ENCODE results near the gene PARP12.

The PARP12 gene

DNA sequence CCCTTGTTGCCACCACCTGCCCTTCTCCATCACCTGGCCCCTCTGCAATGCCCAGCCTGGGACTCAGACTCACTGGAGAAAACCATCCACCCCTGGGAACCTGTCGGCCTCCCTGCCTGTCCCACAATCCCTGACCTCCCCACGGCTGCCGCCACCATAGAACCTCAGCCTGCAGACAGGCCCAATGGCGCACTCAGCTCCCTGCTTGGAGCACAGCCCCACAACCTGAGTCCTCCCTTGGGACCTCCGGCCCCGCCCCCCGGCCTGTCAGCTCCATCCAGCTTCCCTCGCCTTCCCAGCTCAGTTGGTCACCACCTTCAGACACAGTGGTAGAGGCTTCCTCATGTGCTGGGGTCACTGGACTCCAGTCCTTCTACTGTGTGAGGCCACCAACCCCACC, 41.1 kb downstream of the PARP12 start:
- no peaks in the 10 kb centered on the region for H3K9me3 ChIP-seq (ENCODE audit: insufficient read depth, low read length)
- H3K36me3 ChIP-seq (ENCODE audit: insufficient read depth, insufficient read length, low read length), result peaks cover 2% of the 10 kb centered on the region
- no peaks in the 10 kb centered on the region for H3K27me3 ChIP-seq (ENCODE audit: insufficient read depth, insufficient read length)
- no peaks in the 10 kb centered on the region for H3K4me1 ChIP-seq (ENCODE audit: insufficient read depth, insufficient read length)
- no peak overlapping the region for H3K4me3 ChIP-seq (ENCODE audit: insufficient read length, low read depth)
- TF ChIP-seq YY1 (IDR thresholded peaks at IDR 0.05; ENCODE audit: insufficient read depth, insufficient read length), result no peak
- no peak for TF ChIP-seq SUZ12 (IDR thresholded peaks at IDR 0.05; ENCODE audit: extremely low read depth, insufficient read depth, insufficient read length)
- TF ChIP-seq ZNF274 (IDR thresholded peaks at IDR 0.05; ENCODE audit: low read depth, low read length), result no peak
- no peak overlapping the region for H3K9ac ChIP-seq (ENCODE audit: insufficient read length, low read depth)
- no peak for DNase-seq (ENCODE audit: low read depth, low spot score)

DNA sequence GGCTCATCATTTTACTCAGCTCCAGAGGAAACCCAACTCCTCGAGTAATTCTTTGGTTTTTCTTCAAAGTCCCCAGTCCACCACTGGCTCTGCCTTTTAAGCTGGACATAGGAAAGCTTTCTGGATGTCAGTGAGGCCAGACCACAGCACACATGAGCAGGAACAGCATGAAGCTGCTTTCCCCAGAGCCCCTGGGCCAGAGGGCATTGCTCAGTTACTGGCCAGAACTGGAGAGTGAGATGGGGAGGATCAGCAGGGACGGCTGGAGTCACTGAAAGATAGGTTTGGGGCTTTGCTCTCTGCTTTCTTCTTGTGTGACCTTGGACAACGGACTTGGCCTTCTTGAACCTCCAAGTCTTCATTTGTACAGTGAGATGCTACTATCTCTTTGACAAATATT, 43.1 kb downstream of the PARP12 start:
- no peak overlapping the region for H3K4me3 ChIP-seq (ENCODE audit: insufficient read length, low read depth)

DNA sequence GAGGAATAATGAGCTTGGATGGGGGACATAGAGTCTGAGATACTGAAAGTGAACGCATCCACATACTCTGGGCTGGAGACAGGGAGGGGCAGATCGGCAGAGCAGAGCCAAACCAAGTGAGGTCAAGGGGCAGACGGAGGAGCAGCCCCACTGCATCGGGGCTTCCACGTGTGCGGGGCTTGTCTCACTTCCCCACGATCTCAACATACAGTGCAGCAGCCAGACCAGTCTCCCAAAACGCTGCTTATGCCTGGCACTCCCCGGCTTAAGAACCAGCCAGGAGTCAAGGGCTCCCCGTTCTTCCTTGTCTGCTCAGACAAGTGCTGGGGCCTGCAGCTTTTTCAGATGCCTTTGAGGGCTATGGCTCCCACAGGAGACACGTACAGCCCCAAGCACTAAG, 43.6 kb downstream of the PARP12 start:
- Histone ChIP-seq H3K27me3 (ENCODE audit: insufficient read depth, insufficient read length) (no peaks in the 10 kb centered on the region), H3K9me3 (ENCODE audit: insufficient read depth, low read length) (no peaks in the 10 kb centered on the region), H3K4me1 (ENCODE audit: insufficient read depth, insufficient read length) (no peaks in the 10 kb centered on the region), H3K36me3 (ENCODE audit: insufficient read depth, insufficient read length, low read length) (peaks cover 2% of the 10 kb centered on the region), H3K9ac (ENCODE audit: insufficient read length, low read depth) (no peak overlapping the region), H3K4me3 (ENCODE audit: insufficient read length, low read depth) (no peak overlapping the region)
- no peak for DNase-seq (ENCODE audit: low read depth, low spot score)
- TF ChIP-seq YY1 (IDR thresholded peaks at IDR 0.05; ENCODE audit: insufficient read depth, insufficient read length) (no peak), SUZ12 (IDR thresholded peaks at IDR 0.05; ENCODE audit: extremely low read depth, insufficient read depth, insufficient read length) (no peak), ZNF274 (IDR thresholded peaks at IDR 0.05; ENCODE audit: low read depth, low read length) (no peak)

More for the DNA sequence above, 43.1 kb downstream of the PARP12 start:
- Histone ChIP-seq H3K9me3 (ENCODE audit: insufficient read depth, low read length) (no peaks in the 10 kb centered on the region), H3K36me3 (ENCODE audit: insufficient read depth, insufficient read length, low read length) (peaks cover 2% of the 10 kb centered on the region), H3K9ac (ENCODE audit: insufficient read length, low read depth) (no peak overlapping the region), H3K4me1 (ENCODE audit: insufficient read depth, insufficient read length) (no peaks in the 10 kb centered on the region), H3K27me3 (ENCODE audit: insufficient read depth, insufficient read length) (no peaks in the 10 kb centered on the region)
- no peak for DNase-seq (ENCODE audit: low read depth, low spot score)
- TF ChIP-seq YY1 (IDR thresholded peaks at IDR 0.05; ENCODE audit: insufficient read depth, insufficient read length) (no peak), SUZ12 (IDR thresholded peaks at IDR 0.05; ENCODE audit: extremely low read depth, insufficient read depth, insufficient read length) (no peak), ZNF274 (IDR thresholded peaks at IDR 0.05; ENCODE audit: low read depth, low read length) (no peak)

DNA sequence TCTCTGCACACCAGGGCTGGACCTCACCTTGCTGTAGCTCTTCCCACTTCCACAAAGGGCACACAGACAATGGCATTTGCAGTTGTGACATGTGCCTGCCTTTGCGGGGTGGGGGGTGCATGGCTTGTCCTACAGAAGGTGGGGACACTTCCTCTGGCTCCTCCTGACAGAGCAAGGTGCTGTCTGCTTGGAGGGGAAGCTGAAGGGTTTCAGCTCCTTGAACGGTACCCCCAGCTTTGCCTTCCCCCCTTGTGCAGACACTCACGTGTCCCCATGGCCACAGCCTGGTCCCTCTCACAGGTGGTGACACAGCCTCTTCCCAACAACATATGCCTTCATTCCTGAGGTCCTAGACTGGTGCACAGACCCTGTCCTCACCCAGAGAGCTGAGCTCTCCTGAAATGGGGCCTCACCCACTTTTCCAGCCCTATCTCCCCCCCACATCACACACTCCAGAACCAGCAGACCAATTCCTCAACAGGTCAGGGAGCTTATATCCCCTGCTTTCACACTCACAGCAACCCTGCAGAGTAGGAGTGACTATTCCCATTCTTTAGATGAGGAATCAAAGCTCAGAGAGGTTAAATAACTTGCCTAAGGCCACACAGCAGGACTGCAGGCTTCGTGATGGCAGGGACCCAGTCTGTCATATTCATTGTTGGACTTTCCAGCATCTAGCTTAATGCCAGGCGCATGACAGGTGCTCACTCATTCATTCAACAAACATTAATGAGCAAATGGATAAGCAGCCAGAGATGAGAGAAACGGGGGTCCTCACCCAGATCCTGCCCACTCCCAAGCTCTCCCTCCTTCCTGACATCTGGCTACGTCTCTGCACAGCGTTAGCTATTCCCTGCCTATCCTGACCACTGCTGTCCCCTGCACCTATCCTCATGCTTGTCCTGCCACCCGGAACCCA, 44.4 kb downstream of the PARP12 start:
- Histone ChIP-seq H3K4me3 (ENCODE audit: insufficient read length, low read depth) (no peak overlapping the region), H3K9ac (ENCODE audit: insufficient read length, low read depth) (no peak overlapping the region), H3K4me1 (ENCODE audit: insufficient read depth, insufficient read length) (no peaks in the 10 kb centered on the region), H3K36me3 (ENCODE audit: insufficient read depth, insufficient read length, low read length) (peaks cover 2% of the 10 kb centered on the region), H3K27me3 (ENCODE audit: insufficient read depth, insufficient read length) (no peaks in the 10 kb centered on the region), H3K9me3 (ENCODE audit: insufficient read depth, low read length) (no peaks in the 10 kb centered on the region)
- DNase-seq (ENCODE audit: low read depth, low spot score), result no peak
- TF ChIP-seq YY1 (IDR thresholded peaks at IDR 0.05; ENCODE audit: insufficient read depth, insufficient read length), result no peak
- TF ChIP-seq SUZ12 (IDR thresholded peaks at IDR 0.05; ENCODE audit: extremely low read depth, insufficient read depth, insufficient read length), result no peak
- TF ChIP-seq ZNF274 (IDR thresholded peaks at IDR 0.05; ENCODE audit: low read depth, low read length), result no peak

DNA sequence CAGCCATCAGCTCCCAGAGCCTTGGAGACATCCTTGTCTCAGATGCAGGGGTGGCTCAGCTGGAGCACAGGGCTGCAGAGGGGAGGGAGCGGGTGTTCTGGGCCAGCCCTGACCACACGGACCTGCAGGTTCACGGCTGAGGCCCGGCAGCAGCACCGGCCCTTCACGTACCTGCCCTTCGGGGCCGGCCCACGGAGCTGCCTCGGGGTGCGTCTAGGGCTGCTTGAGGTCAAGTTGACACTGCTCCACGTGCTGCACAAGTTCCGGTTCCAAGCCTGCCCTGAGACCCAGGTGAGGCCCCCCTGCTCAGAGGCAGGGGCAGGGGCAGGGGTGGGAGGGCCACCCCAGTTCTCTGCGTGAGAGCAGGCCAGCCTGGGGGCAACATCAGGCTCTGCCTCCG, 45.2 kb downstream of the PARP12 start:
- H3K4me3 ChIP-seq (ENCODE audit: insufficient read length, low read depth), result no peak overlapping the region
- no peak overlapping the region for H3K9ac ChIP-seq (ENCODE audit: insufficient read length, low read depth)
- no peaks in the 10 kb centered on the region for H3K27me3 ChIP-seq (ENCODE audit: insufficient read depth, insufficient read length)
- no peaks in the 10 kb centered on the region for H3K9me3 ChIP-seq (ENCODE audit: insufficient read depth, low read length)
- no peak for TF ChIP-seq ZNF274 (IDR thresholded peaks at IDR 0.05; ENCODE audit: low read depth, low read length)
- TF ChIP-seq YY1 (IDR thresholded peaks at IDR 0.05; ENCODE audit: insufficient read depth, insufficient read length), result no peak
- no peak for TF ChIP-seq SUZ12 (IDR thresholded peaks at IDR 0.05; ENCODE audit: extremely low read depth, insufficient read depth, insufficient read length)
- no peak for DNase-seq (ENCODE audit: low read depth, low spot score)
- H3K36me3 ChIP-seq (ENCODE audit: insufficient read depth, insufficient read length, low read length), result peaks cover under 1% of the 10 kb centered on the region
- H3K4me1 ChIP-seq (ENCODE audit: insufficient read depth, insufficient read length), result no peaks in the 10 kb centered on the region

- H3K27me3 ChIP-seq (ENCODE audit: insufficient read depth, insufficient read length), result no peaks in the 10 kb centered on the region
- no peak overlapping the region for H3K4me3 ChIP-seq (ENCODE audit: insufficient read length, low read depth)
- H3K9ac ChIP-seq (ENCODE audit: insufficient read length, low read depth), result no peak overlapping the region
- H3K36me3 ChIP-seq (ENCODE audit: insufficient read depth, insufficient read length, low read length), result no peaks in the 10 kb centered on the region
- H3K9me3 ChIP-seq (ENCODE audit: insufficient read depth, low read length), result no peaks in the 10 kb centered on the region
- no peak for DNase-seq (ENCODE audit: low read depth, low spot score)
- no peak for TF ChIP-seq SUZ12 (IDR thresholded peaks at IDR 0.05; ENCODE audit: extremely low read depth, insufficient read depth, insufficient read length)
- TF ChIP-seq ZNF274 (IDR thresholded peaks at IDR 0.05; ENCODE audit: low read depth, low read length), result no peak
- no peak for TF ChIP-seq YY1 (IDR thresholded peaks at IDR 0.05; ENCODE audit: insufficient read depth, insufficient read length)
- no peaks in the 10 kb centered on the region for H3K4me1 ChIP-seq (ENCODE audit: insufficient read depth, insufficient read length)
These were observed 45.7 kb downstream of the PARP12 start for GRCh38 chr7:140017034-140017433.

DNA sequence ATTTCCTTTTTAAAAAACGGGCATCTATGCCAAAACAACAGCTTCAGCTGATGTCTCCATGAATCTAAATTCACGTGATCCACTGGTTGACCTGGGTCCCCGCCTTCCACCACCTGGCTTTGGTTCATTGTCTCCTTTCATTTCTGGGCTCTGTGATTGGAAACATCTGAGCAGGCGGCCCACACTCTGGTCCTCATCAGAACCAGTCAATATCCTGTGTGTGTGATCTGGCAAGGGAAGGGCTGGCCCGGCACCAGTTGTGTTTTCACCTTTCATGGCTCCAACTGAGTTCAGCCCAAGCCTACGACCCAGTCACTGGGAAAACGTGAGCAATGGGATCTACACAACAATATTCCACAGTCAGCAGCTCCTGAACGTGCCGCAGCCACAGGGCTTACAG, 46.2 kb downstream of the PARP12 start:
- no peaks in the 10 kb centered on the region for H3K9me3 ChIP-seq (ENCODE audit: insufficient read depth, low read length)
- TF ChIP-seq YY1 (IDR thresholded peaks at IDR 0.05; ENCODE audit: insufficient read depth, insufficient read length), result no peak
- no peaks in the 10 kb centered on the region for H3K27me3 ChIP-seq (ENCODE audit: insufficient read depth, insufficient read length)
- H3K4me1 ChIP-seq (ENCODE audit: insufficient read depth, insufficient read length), result no peaks in the 10 kb centered on the region
- H3K36me3 ChIP-seq (ENCODE audit: insufficient read depth, insufficient read length, low read length), result no peaks in the 10 kb centered on the region
- no peak overlapping the region for H3K4me3 ChIP-seq (ENCODE audit: insufficient read length, low read depth)
- no peak overlapping the region for H3K9ac ChIP-seq (ENCODE audit: insufficient read length, low read depth)
- no peak for DNase-seq (ENCODE audit: low read depth, low spot score)
